Left ventricle myocardium inferior (tissue), 1 donor: ENCODE measurements around the gene ZNF571. TPM values are rescaled to one million over a fixed set of nuclear protein-coding genes. Genes with fewer than 3 reads are reported as not detected.

Experiments used
- DNase-seq: peaks from one replicate; pipeline ENCODE4 v3.0.0-alpha.2; 2020
- H3K27ac ChIP-seq: fragments of 200-600 bp; replicated peaks from 2 replicates; pipeline ENCODE4 v1.8.0; 2021
- H3K27me3 ChIP-seq: fragments of 200-600 bp; 2 replicates; pipeline ENCODE4 v1.8.0; 2021; ENCODE audit warnings: low read depth
- H3K36me3 ChIP-seq: fragments of 200-600 bp; 2 replicates; pipeline ENCODE4 v1.8.0; 2021
- H3K4me1 ChIP-seq: fragments of 200-600 bp; 2 replicates; pipeline ENCODE4 v1.8.0; 2021
- H3K4me3 ChIP-seq: fragments of 200-600 bp; 2 replicates; pipeline ENCODE4 v1.8.0; 2021; ENCODE audit warnings: mild to moderate bottlenecking, moderate library complexity
- H3K9me3 ChIP-seq: fragments of 200-600 bp; replicated peaks from 2 replicates; pipeline ENCODE4 v1.8.0; 2021
- CTCF ChIP-seq: fragments of 200-600 bp; IDR thresholded peaks from 2 replicates; pipeline ENCODE4 v1.8.0; 2021; ENCODE audit warnings: antibody characterized with exemption, mild to moderate bottlenecking, borderline replicate concordance
- intact Hi-C: fragments of 100-400 bp; cut with micrococcal nuclease; formaldehyde crosslinking; loops from one replicate; pipeline ENCODE4 v1.11.0; 2022
- total RNA-seq: library from RNA; stranded (reverse); fragmentation: NEBNext Ultra II Directional; extraction: Animal tissue kit (Norgen Biotek cat#: 25700); gene quantifications from one replicate; pipeline ENCODE4 v1.2.1, GENCODE V29; 2021
- donor health status: DM: no; HTN: yes; CAD: no; lungs with severe emphysema.

ZNF571 gene
- total RNA-seq, 1 donor from 2014 or later, result 3.8 TPM

GRCh38 chr19:37537391-37537947, 57.1 kb downstream of the ZNF571 start:
- Histone ChIP-seq H3K9me3 (no peaks in the 10 kb centered on the region), H3K27me3 (no peaks in the 10 kb centered on the region), H3K4me1 (no peaks in the 10 kb centered on the region), H3K27ac (no peak overlapping the region), H3K36me3 (peaks cover 74% of the 10 kb centered on the region), H3K4me3 (no peak overlapping the region)
- no peak for TF ChIP-seq CTCF
- intact Hi-C loops, result no loop called here
- DNase-seq, result no peak

GRCh38 chr19:37519890-37520289, 74.7 kb downstream of the ZNF571 start:
- no peak for DNase-seq
- peaks cover 57% of the 10 kb centered on the region for H3K9me3 ChIP-seq
- H3K36me3 ChIP-seq, result peaks cover 95% of the 10 kb centered on the region
- no peak for TF ChIP-seq CTCF
- H3K27me3 ChIP-seq, result no peaks in the 10 kb centered on the region
- no peaks in the 10 kb centered on the region for H3K4me1 ChIP-seq
- H3K4me3 ChIP-seq, result no peak overlapping the region
- intact Hi-C loops, result no loop called here
- no peak overlapping the region for H3K27ac ChIP-seq

Other genes with a start within 250 kb of the ZNF571 start
- gene ZNF527, start 223.7 kb downstream of the ZNF571 start, total RNA-seq, result 6.2 TPM
- 6.5 TPM for gene ZNF569, start 127.3 kb downstream of the ZNF571 start, total RNA-seq
- gene ZNF570, start 125.4 kb downstream of the ZNF571 start, total RNA-seq, result 7.9 TPM
- gene ZNF793, start 87.9 kb downstream of the ZNF571 start, total RNA-seq, result 7.1 TPM
- 6.9 TPM for gene ZNF540, start 84 bp upstream of the ZNF571 start, total RNA-seq
- gene ZFP30, start 60.7 kb upstream of the ZNF571 start, total RNA-seq, result 7.7 TPM
- gene ZNF607, start 125.0 kb upstream of the ZNF571 start, total RNA-seq, result 6.6 TPM
- gene ZNF573, start 184.8 kb upstream of the ZNF571 start, total RNA-seq, result 9.8 TPM